A673 (cell line): ENCODE results near the gene H2BK1.

Experiments used
- EZH2 ChIP-seq: fragments of 200-600 bp; sonication (generic); IDR thresholded peaks from 2 replicates; pipeline ENCODE4 v1.6.1; 2017; ENCODE audit warnings: borderline replicate concordance, low read depth, mild to moderate bottlenecking, mixed read lengths, antibody characterized with exemption, low read length; ENCODE audit not compliant: poor library complexity, severe bottlenecking
- TF ChIP-seq, protein P1 (sequence below): fragments of 300-800, 200-600 bp; sonication (generic); conservative IDR thresholded peaks from 2 replicates; pipeline ENCODE4 v1.5.1; 2017; ENCODE audit warnings: low read depth, mild to moderate bottlenecking, antibody characterized with exemption, low read length, moderate library complexity, mixed read lengths

DNA sequence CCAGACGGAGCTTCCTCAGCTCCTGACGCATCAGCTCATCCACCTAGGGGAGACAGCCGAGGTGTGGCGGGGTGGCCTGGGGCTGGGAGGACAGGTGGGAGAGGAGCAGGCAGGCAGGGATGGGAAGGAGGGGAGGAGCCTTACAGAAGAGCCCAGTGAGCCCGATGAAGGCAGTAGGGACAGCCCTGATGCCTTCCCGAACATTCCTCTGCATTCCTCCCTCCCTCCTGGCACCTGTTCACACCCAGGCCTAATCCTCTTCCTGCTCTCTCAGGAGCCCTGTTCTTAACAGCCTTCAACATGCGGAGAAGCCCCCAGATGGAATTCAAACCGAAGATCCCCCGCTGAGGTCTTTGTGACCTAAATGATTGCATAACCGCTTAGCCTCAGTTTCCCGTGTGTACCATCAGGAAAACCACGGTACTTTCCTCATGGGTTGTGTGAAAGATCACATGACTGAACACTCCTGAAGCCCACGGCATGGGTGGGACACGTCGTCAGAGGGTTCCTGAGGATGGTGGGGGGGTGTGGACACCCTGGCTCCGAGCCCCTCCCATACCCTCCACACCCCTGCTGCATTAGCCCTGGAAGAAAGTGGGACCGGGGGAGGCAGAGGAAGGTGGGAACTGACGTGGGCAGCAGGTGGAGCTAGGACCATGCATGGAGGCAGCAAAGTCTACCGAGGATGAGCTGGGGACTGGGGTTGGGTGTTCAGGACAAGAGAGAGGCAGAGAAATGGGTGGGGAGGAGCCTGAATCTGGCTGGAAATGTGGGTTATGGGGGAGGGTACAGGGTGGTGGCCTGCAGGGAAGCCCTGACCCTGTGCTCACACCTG, 14.5 kb downstream of the H2BK1 start:
- TF ChIP-seq, protein P1, sequence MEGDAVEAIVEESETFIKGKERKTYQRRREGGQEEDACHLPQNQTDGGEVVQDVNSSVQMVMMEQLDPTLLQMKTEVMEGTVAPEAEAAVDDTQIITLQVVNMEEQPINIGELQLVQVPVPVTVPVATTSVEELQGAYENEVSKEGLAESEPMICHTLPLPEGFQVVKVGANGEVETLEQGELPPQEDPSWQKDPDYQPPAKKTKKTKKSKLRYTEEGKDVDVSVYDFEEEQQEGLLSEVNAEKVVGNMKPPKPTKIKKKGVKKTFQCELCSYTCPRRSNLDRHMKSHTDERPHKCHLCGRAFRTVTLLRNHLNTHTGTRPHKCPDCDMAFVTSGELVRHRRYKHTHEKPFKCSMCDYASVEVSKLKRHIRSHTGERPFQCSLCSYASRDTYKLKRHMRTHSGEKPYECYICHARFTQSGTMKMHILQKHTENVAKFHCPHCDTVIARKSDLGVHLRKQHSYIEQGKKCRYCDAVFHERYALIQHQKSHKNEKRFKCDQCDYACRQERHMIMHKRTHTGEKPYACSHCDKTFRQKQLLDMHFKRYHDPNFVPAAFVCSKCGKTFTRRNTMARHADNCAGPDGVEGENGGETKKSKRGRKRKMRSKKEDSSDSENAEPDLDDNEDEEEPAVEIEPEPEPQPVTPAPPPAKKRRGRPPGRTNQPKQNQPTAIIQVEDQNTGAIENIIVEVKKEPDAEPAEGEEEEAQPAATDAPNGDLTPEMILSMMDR, result no peak
- TF ChIP-seq EZH2, result no peak
